SK-N-SH treated with all-trans-retinoic acid at 6 μM for 48 hours (cell line): ENCODE measurements around the gene IGDCC3.

Source experiments
- PATZ1 ChIP-seq: fragments of 250-450 bp; sonication (Bioruptor Pico); IDR thresholded peaks from 2 replicates; pipeline ENCODE4 v1.8.0; 2020; ENCODE audit warnings: mild to moderate bottlenecking, moderate library complexity, borderline replicate concordance
- TF ChIP-seq, protein P1 (sequence below): fragments of 250-450 bp; sonication (Bioruptor Pico); IDR thresholded peaks from 2 replicates; pipeline ENCODE4 v1.5.1; 2020; ENCODE audit warnings: low read depth, mild to moderate bottlenecking, moderate library complexity

- TF ChIP-seq, protein P1, sequence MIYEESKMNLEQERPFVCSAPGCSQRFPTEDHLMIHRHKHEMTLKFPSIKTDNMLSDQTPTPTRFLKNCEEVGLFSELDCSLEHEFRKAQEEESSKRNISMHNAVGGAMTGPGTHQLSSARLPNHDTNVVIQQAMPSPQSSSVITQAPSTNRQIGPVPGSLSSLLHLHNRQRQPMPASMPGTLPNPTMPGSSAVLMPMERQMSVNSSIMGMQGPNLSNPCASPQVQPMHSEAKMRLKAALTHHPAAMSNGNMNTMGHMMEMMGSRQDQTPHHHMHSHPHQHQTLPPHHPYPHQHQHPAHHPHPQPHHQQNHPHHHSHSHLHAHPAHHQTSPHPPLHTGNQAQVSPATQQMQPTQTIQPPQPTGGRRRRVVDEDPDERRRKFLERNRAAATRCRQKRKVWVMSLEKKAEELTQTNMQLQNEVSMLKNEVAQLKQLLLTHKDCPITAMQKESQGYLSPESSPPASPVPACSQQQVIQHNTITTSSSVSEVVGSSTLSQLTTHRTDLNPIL (CRISPR knock-in tag): no peak
- TF ChIP-seq PATZ1 (CRISPR knock-in tag): no peak
These were observed 21.4 kb upstream of the IGDCC3 start for GRCh38 chr15:65399001-65399706.
